HUDEP-2 (cell line): Measurements from ENCODE around the gene GMPR2.

Experiments used
- DNase-seq, 76 experiments: peaks; one replicate each; lab custom pipeline; 2025; ENCODE audit not compliant: unreplicated experiment in 76 of 76; lab: John Stamatoyannopoulos, UW

The GMPR2 gene

DNA sequence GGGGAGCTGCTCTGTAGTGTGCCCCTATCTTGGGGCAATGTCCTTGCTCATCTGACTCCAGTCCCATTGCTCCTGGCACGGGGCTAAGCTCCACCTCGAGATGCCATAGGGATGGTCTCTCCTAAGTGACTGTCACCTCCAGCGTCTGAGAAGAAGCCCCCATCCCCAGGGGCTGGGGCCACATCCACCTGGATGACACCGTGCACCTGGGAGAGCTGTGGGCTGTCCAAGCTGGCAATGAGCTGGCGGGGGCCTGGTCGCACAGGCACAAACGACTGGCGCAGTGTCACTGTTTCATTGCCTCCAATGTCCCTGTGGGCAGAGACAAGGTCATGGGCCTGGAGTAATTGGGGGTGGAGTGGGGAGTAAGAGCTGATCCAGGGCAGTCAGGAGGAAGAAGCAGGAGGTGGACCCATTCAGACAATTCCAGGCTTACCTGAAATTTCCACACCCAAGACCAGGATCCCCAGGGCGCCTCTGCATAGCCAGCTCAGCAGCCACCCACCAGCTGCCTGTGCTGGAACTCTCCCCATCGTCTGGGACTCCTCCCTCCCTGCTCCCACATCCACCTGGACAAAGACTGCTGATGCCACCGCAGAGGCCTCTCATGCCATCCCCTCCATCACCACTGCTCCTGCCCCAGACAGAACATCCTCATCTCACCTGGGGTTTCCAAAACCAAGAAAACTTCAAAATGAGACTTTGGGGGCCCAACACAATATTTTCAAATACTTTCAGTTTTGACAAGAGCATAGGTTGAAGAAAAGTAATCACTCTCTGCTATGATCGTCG, 16.7 kb downstream of the GMPR2 start:
- no peak for DNase-seq

DNA sequence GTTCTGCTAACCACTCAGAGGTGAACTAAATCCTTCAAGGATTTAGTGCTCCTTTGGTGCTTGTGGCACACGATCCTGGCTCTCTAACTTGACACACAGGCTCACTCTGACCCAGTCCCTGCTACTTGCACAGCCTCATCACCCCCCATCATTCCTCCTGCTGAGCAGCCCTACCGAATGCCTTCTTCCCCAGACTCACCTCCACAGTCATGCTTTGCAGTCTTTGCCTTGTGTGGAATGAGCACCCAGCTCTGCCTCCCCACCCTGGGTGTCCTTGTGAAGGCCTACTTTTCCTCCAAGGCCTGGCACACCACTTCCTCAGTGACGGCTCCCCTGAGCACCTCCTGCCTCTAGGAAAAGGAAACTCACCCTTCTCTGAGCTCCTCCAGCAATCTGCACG, 17.6 kb downstream of the GMPR2 start:
- no peak for DNase-seq

DNA sequence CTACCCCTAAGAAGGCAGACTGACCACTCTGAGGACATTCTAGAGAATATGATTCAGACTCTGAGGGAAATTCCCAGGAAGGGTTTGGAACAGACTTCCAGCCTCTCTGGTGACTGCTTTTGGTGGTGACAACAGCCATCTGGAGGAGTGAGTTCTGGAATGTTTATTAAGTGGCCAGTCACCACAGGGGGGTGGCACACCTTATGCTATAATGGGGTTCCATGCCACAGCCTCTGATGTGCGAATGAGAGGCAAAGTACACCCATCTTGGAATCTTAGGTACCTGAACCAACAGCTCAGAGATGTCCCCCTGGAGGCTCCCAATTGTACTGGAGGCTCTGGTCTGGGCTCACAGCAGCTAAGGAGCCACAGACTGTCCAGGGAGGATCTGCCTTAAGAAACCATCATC, 19.2 kb downstream of the GMPR2 start:
- no peak for DNase-seq

DNA sequence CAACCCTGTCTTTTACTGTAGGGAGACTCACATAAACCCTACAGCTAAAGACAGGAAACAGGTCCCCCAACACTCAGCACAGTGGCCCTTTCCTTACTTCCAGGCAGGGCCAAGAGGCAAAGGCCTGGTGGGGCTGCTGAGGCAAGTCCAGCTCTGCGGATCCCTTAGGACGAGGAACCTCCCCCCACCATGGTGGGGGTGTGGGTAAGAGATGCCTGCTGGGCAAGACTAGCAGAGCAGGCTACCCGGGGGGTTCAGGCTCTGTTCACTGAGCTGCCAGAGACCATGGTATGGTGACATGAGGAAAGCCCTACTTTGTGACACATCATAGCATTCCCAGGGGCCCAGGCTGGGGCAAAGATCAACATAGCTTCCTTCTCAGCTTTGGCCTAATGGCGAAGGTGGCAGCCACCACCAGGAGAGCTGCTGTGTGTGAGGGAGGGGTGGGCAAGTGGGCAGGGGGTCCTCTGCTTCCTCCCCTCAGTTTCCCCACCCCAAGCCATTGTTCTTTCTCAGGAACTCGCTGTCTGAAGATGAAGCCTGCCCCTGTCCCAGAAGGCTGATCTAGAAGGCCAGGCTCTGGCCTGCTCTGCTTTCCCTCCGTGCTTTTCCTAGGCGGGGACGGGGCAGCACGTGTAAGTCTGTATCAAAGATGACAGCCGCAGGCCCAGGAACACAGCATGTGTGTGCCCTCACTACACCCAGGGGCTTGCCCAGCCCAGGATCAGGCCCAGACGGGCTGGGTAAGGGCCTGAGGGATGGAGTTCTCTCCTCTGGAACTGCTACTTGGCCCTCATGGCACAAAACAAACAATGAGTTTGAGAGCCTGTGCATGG, 19.8 kb downstream of the GMPR2 start:
- no peak for DNase-seq

DNA sequence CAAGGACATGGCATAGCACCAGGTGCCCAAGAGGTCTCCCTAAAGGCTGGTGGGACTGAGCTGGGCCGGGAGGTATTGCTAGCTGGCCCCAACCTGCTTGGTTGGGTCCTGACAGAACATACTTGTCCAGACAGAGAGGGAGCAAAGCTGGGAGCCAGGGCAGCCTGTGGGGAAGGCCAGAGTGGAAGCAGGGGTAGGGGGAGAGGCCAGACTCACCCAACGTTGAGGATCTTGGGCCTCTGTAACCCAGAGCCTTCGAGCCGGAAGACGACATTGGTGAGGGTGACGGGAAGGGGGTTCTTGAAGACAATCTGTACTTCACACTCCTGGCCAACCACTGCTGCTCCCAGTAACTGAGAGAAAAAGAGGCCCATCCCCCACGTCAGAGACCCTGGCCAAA, 21.2 kb downstream of the GMPR2 start:
- no peak for DNase-seq

DNA sequence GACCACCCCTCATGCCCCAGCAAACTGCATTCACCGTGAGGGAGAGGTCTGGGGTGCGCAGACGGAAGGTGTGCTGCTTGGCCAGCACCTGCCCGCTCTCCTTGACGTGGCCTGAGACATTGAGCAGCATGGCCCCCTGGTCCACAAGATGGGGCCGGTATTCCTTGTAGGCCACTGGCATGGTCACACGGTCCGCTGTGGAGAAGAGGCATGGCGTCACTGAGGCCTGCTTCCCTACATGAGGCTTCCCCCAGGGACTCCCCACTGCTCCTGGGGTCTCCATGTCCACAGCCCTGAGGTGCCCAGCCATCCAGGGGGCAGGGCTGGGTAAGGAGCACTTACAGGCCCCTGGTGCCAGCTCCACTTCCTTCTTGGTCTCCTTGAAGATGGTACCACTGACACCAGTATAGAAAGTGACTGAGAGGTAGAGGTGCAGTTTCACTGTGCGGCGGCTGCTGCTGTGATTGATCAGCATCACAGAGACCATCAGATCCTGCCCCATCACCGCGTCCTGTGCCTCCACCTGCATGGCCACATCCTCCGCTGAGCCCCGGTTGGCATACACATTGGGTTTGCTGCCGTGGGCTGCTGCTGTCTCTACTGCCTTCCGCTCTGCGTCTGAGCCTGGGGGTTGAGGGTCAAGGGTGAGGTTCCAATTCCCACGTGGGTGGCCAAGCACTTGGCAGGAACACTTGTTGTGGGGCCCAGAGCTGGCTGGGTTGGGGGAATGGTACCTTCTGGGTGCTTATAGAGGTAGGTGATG, 22.1 kb downstream of the GMPR2 start:
- no peak for DNase-seq

DNA sequence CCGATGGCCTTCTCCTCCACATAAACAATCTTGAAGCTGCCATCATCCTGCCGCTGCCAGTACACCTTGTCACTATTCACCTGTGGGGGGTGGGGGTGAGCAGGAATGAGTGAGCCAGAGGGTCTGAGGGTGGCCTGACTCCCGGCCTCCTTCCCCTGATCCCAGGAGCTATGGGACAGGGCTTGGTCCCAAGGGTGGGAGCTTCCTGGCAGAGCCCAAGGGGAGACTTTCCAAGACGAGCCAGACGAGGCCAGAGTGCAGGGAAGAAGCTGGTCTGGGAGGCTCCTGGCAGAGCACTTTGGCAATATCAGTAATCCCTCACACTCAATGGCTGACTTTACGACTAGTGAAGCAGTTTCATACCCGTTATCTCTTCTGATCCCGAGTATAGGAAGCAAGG, 22.7 kb downstream of the GMPR2 start:
- DNase-seq: no peak

DNA sequence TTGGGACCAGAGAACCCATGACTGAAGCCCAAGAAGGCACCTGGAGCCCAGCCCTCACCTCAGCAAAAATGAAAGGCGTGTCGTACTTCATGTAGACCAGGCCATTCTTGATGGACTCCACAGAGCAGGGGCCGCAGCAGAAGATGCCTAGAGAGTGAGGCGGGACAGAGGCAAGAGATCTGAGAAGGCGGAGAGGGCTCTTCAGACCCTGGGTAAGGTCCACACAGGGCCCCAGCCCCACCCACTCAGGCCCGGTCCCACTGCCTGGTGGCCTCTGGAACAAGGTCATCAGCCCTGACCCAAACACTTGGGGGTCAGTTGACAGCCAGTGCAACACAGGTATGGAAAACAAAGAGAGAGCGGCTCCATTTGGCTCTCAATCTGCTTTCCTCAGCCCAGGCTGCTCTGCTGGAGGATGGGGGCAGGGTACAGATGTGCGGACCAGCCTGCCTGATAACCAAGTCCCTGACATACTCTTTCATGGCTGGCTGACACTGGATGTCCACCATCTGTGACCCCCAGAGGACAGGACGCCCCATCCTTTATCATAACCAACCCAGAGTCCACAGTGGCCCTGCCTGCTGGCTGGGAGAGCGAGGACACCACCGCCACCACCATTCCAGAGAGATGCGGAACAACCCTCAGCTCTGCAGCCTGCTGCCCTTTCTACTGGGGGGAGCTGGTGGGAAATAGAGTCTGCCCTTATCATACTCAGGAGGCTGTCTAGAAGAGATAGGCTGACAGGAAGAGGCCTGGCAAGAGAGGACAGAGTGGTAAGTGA, 23.4 kb downstream of the GMPR2 start:
- peak in 64 of 76 experiments; percentile 11 to 83 (median 54) for DNase-seq

DNA sequence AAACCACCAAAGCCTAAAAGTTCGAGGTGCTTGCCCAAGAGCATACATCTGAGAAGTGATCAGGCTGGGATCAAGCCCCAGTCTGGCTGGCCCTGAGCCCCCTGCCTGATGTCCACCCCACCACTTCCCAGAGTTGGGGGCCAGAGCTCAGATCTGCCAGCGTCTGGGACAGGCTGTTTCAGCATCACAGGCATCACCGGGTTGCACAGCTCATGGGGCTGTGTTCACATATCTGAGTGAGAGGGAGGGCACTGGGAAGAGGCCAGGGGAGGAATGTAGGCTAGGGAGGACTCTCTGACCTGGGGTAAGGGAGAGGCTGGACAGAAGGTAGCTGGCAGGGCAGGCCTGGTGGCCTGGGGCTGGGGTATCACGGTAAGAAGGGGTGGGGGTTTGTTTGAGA, 24.2 kb downstream of the GMPR2 start:
- no peak for DNase-seq

DNA sequence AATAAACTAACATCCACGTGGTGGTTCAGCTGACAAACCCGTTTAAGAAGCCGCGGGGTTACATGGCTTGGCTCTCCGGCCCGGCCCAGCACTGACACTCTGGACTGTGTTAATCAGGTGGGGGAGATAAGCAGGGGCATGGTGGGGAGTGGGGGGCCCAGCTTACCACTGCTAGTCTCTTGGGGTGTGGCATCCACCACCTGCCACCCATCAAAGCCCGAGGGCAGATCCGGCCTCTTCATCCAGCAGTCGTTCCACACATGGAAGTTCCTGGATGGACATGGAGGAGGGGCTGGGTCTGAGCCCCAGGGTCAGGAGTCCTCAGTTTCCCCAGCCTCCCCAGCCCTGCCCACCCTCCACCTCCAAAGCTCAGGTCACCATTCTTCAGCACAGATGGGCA, 25.4 kb downstream of the GMPR2 start:
- no peak for DNase-seq

DNA sequence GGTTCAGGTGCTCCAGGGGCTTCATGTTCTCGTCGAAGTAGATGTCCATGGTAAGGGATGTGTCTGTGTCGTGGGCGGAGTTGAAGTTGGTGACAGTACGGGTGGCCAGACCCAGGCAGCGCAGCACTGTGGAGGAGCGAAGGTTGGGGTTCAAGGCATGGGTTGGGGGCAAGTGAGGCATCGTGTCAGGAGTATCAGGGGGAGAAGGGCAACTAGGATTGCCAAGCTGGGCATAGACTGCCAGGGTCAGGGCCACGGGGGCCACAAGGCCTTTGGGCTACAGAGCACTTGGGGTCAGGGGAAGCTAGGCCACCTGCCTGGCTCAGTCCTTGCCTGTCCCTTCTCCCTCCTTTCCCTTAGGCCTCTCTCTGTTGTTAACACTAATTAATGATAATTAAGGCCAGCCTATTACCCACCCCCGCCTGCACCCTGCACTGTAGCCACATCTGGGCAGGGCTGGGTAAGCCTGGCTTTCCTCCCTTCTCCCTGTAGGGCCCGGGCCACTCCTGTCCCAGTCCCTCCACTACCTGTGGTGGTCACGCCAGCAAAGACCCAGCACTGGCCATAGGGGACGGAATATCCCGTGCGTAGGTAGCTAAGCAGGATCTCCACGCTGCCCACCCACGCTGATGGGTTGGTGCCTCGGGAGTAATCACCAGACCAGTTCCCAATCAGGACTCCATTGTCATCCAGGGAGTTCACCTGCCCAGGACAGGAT, 26.0 kb downstream of the GMPR2 start:
- DNase-seq: no peak

DNA sequence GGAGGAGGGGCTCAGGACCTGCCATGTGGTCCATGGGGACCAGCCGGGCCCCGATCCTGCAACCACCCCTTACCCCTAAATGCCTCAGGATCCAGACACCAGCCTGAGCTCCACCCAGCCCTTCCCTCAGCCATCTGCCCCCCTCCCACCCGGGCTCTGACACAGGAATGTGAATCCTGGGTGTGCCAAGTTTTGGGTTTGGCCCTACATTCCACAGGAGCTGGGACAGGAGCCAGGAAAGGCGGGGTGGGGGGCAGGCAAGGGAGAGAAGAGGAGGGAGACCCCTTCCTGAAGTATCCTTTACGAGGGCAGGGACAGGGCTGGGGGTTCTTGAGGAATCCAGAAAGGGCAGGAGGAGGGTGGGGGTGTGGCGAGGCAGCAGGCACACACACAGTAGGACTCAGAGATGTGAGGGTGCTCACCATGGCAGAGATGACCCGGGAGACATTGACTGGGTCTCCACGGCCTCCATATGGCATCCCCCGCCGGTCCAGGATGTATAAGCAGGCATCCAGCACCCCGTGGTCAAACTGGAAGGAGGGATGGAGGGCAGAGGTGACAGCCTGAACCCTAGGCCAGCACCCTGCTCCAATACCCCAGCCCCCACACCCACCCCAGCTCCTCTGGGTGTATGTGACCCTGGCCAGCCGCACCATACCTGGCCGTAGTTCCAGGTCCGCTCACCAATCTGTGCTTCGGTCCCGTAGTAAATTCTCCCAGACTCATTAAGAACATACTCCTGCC, 26.7 kb downstream of the GMPR2 start:
- DNase-seq: no peak

DNA sequence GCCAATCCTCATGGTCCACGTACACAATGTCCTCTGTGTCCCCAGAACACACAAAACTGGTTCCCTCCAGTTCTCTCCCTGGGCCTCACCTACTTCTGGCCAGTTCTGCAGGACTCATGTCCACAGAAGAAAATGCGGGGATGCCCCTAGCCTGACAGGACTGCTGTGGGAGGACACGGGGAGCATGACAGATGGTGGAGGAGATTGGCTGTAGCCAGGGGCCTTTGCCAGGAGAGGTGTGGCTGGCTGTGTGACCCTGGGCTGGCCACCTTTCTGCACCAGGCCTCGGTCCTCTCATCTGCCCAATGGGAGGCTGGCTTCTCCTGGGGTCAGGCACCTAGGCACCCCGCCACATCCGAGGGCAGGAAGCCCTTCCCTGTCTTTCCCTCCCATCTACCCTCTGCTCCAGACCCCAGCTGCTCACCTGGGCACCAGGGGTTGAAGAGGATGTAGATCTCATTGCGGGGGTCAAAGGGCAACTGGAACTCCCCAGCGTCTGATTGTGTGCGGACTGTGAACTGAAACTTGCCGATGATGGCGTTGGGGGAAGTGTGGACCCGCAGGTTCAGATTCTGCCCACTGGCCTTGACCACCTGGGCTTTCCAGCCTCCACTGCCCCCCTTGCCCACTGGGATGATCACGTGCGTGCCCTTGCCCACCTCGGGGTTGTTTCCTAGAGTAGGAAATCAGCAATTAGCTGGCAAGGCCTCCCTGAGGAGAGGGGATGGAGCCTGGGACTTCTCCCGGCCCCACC, 27.5 kb downstream of the GMPR2 start:
- peak in 12 of 76 experiments; percentile 4 to 40 (median 18) for DNase-seq

DNA sequence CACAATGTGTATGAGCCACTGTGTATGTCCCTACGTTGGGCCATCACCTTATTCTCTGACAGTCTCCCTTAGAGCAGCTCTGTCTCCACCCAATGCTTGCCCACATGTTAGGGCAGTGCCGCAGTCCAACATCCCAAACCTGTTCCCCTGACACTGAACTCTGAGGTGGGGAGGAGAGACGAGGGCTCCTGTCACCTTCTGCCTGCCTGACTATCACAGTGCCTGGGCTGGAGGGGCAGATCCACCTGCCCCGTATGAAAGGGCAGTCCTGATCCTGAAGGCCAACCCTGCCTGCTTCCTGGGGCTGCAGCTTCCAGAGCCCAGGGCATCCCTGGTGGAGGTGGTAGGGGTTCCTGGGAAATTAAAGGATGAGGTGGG, 28.0 kb downstream of the GMPR2 start:
- DNase-seq: no peak

DNA sequence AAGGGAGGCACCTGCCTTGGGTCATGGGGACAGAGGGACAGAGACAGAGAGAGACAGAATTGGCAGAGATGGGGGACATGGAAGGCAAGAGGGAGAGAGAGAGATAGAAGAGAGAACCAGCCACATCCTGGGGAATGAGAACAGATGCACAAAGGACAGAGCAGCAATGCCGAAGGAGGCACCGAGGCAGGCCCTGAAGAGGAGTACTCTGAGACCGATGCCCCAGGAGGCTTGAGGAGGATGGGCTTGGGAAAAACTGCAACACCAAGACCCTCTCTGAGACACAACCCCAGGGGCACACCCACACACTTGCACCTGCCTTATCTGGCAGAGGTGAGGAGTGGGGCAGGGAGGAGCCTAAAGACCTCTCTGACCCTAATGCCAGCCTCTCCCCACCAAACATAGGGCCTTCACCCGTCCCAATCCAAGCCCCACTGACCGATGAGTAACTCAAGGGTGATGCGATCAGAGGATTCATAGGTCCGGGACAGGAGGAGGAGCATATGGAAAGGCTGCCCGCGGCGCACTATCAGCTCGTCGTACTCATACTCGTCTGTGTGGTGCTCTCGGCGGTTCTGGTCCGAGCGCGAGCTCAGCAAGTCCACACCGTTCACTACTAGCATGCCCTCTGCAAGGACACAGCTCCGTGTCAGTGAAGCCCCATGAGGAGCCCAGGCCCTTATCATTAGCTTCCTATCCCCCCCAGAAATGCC, 28.7 kb downstream of the GMPR2 start:
- DNase-seq: no peak

DNA sequence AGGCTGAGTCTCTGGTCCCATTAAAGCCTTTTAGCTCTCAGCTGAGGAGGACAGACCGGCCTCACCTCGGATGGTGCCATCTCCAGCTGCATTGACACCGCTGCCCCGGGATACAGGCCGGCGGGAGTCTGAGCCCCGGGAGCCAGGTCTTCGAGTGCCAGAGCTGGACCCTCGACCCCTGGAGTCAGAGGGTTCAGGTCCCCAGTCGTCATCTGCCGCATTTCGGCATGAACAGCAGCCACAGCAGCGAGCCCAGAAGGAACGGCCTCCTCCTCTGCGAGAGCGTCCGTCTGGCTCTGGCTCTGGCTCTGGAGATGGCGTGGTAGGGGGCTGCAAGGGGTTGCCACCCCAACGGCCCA, 29.2 kb downstream of the GMPR2 start:
- no peak for DNase-seq

DNA sequence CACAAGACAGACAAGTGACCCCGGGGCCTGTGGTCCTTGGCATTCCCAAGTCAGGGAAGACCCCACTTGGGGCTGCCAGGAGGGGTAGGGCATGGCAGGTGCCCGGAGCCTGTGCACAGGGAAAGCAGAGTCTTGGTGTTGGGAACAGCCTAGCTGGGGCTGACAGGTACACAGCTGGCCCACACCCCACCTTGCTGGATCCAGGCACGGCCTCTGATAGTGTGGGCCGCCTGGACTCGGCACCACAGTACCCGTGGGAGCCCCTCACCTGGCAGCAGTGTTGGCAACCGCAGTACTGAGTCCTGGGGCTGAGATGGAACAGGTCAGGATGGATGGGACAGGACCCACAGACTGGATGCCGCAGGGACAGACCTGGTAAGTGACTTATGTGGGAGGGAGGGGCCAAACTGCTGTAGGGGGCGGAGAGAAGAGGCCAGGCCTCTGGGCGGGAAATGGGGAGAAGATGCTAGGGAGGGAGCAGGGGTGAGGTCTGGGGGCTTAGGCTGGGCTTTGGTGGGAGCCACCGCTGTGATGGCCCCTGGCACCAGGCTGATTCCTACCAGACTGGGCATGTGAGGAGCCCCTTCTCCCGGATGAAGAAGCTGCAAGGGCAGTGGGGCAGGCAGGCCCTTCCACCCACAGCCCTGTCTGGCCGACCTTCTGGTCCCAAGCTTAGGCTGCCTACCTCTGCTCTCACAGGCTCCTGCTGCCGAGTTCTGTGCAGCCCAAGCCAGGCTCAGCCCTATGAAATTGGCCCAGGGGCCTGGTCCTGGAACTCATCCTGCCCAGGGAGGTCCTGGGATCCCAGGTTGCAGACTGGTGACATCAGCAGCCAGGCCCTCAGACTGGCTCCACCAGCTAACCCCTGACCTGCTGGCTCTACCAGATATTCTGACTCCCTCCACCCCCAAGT, 30.3 kb downstream of the GMPR2 start, which contains the start of gene TGM1:
Gene TGM1 (minus strand): TSS at position 357 of the 913 bp plus-strand sequence. CDS start 825 bp downstream, outside the sequence.
- DNase-seq: no peak
